ENCODE measurements around the gene SLC44A5. TPM values are rescaled to one million over a fixed set of nuclear protein-coding genes. Genes with fewer than 3 reads are reported as not detected.
A peak's percentile ranks its signal among the peaks of the same experiment; 100 is the strongest.

SLC44A5 gene
- total RNA-seq, 2 donors from 2014 or later, result 4.6 to 10.0 TPM

DNA sequence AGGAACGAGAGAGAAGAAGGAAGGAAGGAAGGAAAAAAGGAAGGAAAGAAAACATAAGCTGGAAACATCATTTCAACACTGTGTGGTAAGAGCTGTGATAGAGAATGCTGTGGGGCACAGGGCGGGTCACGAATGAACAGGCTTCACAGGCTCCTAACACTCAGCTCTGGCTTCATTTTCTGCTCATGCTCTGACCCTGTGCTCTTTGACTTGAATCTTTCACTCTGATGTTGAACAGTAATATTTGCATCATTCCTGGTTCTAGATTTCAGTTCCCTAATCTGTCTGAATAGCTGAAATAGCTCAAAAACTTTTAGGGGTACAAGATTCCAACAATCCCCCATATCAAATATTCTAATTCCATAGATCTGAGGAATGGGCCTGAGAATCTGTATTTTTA is 269.4 kb downstream of the SLC44A5 start:
- Mint-ChIP-seq H3K27me3 (ENCODE audit: insufficient read depth) (peaks cover 4% of the 10 kb centered on the region), H3K27ac (no peak overlapping the region)
- TF ChIP-seq, protein P1, sequence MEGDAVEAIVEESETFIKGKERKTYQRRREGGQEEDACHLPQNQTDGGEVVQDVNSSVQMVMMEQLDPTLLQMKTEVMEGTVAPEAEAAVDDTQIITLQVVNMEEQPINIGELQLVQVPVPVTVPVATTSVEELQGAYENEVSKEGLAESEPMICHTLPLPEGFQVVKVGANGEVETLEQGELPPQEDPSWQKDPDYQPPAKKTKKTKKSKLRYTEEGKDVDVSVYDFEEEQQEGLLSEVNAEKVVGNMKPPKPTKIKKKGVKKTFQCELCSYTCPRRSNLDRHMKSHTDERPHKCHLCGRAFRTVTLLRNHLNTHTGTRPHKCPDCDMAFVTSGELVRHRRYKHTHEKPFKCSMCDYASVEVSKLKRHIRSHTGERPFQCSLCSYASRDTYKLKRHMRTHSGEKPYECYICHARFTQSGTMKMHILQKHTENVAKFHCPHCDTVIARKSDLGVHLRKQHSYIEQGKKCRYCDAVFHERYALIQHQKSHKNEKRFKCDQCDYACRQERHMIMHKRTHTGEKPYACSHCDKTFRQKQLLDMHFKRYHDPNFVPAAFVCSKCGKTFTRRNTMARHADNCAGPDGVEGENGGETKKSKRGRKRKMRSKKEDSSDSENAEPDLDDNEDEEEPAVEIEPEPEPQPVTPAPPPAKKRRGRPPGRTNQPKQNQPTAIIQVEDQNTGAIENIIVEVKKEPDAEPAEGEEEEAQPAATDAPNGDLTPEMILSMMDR (conservative IDR thresholded peaks at IDR 0.05), result no peak

DNA sequence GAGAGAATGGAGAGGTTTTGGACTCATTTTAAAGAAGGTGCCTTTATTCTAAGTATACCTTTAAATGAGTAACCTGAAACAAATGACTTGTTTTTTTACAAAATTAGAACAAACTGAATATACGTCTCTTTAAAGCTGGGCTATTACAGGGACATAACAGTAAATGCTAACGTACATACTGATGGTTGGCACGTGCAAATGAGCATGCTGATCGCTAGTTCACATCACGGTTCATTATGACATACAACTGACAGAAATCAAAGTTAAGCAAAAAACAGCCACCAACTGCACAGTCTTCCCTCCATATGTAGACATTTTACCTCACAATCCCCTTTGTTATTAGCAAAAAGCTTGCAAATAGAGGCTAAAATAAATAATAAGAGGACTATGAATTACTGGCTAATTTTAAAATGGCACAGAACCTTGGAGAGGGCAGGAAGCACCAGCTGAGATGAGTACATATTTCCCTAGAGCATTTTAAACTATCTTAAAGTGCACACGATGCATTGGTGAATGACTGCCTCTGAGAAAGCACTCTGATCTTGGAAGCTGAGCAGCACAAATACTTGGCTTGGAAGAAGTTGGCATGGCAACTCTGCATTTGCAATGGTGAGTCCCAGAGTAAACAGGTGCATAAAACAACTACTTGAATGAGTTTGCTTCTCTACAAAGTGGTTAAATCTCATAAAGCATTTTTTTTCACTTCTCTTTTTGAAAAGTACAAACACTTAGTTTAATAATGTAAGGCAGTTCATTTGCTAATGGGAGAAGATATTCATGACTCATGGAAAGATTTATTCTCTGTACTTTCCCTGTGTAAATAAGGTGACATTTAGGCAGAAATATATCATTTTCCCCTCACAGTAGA is 272.1 kb downstream of the SLC44A5 start:
- Histone ChIP-seq H3K9ac (ENCODE audit: extremely low read depth, low read length, poor library complexity, severe bottlenecking) (no peak overlapping the region), H3K27ac (ENCODE audit: low read depth, low read length) (peak overlapping the region; percentile 40), H3K27me3 (ENCODE audit: control insufficient read depth, insufficient read depth, low read length, poor library complexity, severe bottlenecking) (no peaks in the 10 kb centered on the region), H3K36me3 (ENCODE audit: control insufficient read depth, insufficient read depth, low read length) (peaks cover 8% of the 10 kb centered on the region), H3K4me3 (ENCODE audit: low read length) (no peak overlapping the region), H3K4me1 (ENCODE audit: control insufficient read depth, insufficient read depth, low read length) (no peaks in the 10 kb centered on the region), H3K9me3 (ENCODE audit: control insufficient read depth, low read length) (no peaks in the 10 kb centered on the region)
- peaks cover 4% of the 10 kb centered on the region for H3K27me3 Mint-ChIP-seq (ENCODE audit: insufficient read depth)
- no peaks in the 10 kb centered on the region for H3K9me3 Mint-ChIP-seq
- TF ChIP-seq, protein P1 (conservative IDR thresholded peaks at IDR 0.05), result no peak
- H3K4me1 Mint-ChIP-seq, result peaks cover 17% of the 10 kb centered on the region
- no peak for DNase-seq
- no peak overlapping the region for H3K4me3 Mint-ChIP-seq
- no peaks in the 10 kb centered on the region for H3K36me3 Mint-ChIP-seq (ENCODE audit: low read depth)
- WGBS, 2 experiments (ENCODE audit: insufficient coverage in 1 of 2, insufficient read length in 1 of 2), result 88 to 92% methylated on average over 6 of the region's 6 CpGs
- H3K27ac Mint-ChIP-seq, result no peak overlapping the region

More for the DNA sequence above, 269.4 kb downstream of the SLC44A5 start:
- Histone ChIP-seq H3K27me3 (ENCODE audit: control insufficient read depth, insufficient read depth, low read length, poor library complexity, severe bottlenecking) (no peaks in the 10 kb centered on the region), H3K9me3 (ENCODE audit: control insufficient read depth, low read length) (no peaks in the 10 kb centered on the region), H3K4me3 (ENCODE audit: low read length) (no peak overlapping the region), H3K9ac (ENCODE audit: extremely low read depth, low read length, poor library complexity, severe bottlenecking) (no peak overlapping the region), H3K27ac (ENCODE audit: low read depth, low read length) (no peak overlapping the region), H3K4me1 (ENCODE audit: control insufficient read depth, insufficient read depth, low read length) (no peaks in the 10 kb centered on the region), H3K36me3 (ENCODE audit: control insufficient read depth, insufficient read depth, low read length) (peaks cover 7% of the 10 kb centered on the region)
- no peaks in the 10 kb centered on the region for H3K36me3 Mint-ChIP-seq (ENCODE audit: low read depth)
- no peak for DNase-seq
- H3K4me3 Mint-ChIP-seq, result no peak overlapping the region
- peaks cover 20% of the 10 kb centered on the region for H3K4me1 Mint-ChIP-seq
- no peaks in the 10 kb centered on the region for H3K9me3 Mint-ChIP-seq
- WGBS, 2 experiments (ENCODE audit: insufficient coverage in 1 of 2, insufficient read length in 1 of 2), result 92 to 93% methylated on average over 3 of the region's 3 CpGs

DNA sequence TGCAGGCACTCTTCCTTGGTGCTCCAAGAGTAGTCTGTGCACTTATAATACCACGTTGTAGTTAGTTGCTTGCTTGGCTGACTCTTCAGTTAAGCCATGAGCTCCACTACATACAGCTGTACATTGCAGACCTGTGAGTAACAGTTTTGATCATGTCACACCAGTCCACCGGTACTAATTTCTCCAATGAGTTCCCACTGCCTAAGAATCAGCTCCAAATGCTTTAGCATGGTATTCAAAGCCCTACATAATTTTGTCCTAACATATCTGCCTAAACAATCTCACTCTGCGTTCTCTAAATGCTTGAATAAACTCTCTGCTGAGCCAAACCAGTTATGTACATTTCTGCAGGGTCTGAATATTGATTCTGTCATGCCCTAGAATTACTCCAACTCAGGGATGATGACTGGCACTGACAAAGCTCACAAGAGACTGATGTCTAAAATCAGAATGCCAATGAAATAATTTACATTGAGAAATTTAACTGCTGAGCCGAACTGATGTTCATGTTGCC is 276.0 kb downstream of the SLC44A5 start:
- WGBS, 2 experiments (ENCODE audit: insufficient coverage in 1 of 2, insufficient read length in 1 of 2), result 92 to 100% methylated on average over 2 to 4 of the region's 4 CpGs
- no peaks in the 10 kb centered on the region for H3K27me3 Mint-ChIP-seq (ENCODE audit: insufficient read depth)
- H3K36me3 Mint-ChIP-seq (ENCODE audit: low read depth), result no peaks in the 10 kb centered on the region
- no peaks in the 10 kb centered on the region for H3K9me3 Mint-ChIP-seq
- TF ChIP-seq, protein P1 (conservative IDR thresholded peaks at IDR 0.05), result no peak
- Histone ChIP-seq H3K4me3 (ENCODE audit: low read length) (no peak overlapping the region), H3K4me1 (ENCODE audit: control insufficient read depth, insufficient read depth, low read length) (peaks cover 4% of the 10 kb centered on the region), H3K36me3 (ENCODE audit: control insufficient read depth, insufficient read depth, low read length) (peaks cover 8% of the 10 kb centered on the region), H3K27ac (ENCODE audit: low read depth, low read length) (no peak overlapping the region), H3K9ac (ENCODE audit: extremely low read depth, low read length, poor library complexity, severe bottlenecking) (no peak overlapping the region), H3K9me3 (ENCODE audit: control insufficient read depth, low read length) (no peaks in the 10 kb centered on the region), H3K27me3 (ENCODE audit: control insufficient read depth, insufficient read depth, low read length, poor library complexity, severe bottlenecking) (no peaks in the 10 kb centered on the region)
- no peak overlapping the region for H3K27ac Mint-ChIP-seq
- no peak for DNase-seq
- no peak overlapping the region for H3K4me3 Mint-ChIP-seq
- H3K4me1 Mint-ChIP-seq, result peaks cover 8% of the 10 kb centered on the region
